Central memory CD4-positive, alpha-beta T cell (primary cell): ENCODE data around the gene CLDN6.
A peak's percentile ranks its signal among the peaks of the same experiment; 100 is the strongest.

Source experiments
- DNase-seq: peaks from one replicate; pipeline ENCODE4 v3.0.0; 2022

The CLDN6 gene

GRCh38 chr16:2968738-2969544 is 49.0 kb downstream of the CLDN6 start, which contains the start of gene PAQR4:
PAQR4 (plus strand) TSS chr16:2969348; CDS start chr16:2969675, 327 bp downstream.
- peak; percentile 68 for DNase-seq

- no peak for DNase-seq
Observed at GRCh38 chr16:2968368-2968737, 49.6 kb downstream of the CLDN6 start.

- no peak for DNase-seq
Observed at GRCh38 chr16:2967721-2968161, 50.2 kb downstream of the CLDN6 start.

GRCh38 chr16:2967211-2967631 is 50.8 kb downstream of the CLDN6 start:
- DNase-seq: no peak

- no peak for DNase-seq
Observed at GRCh38 chr16:2966808-2967191, 51.2 kb downstream of the CLDN6 start.

GRCh38 chr16:2966043-2966807 is 51.8 kb downstream of the CLDN6 start:
- no peak for DNase-seq
